ENCODE data around the gene ASNS. TPM values are rescaled to one million over a fixed set of nuclear protein-coding genes. Genes with fewer than 3 reads are reported as not detected.
"Not testable (repeated sequence)": the region's sequence is repeated elsewhere in the genome, so short reads cannot be mapped to it uniquely, and the experiment has no call there.

The ASNS gene
- total and polyA plus RNA-seq, 3 donors from 2014 or later: 31.7 to 73.6 (median 54.1) TPM

- no peak overlapping the region for H3K4me3 ChIP-seq
- 85 to 92% methylated on average over 4 of the region's 4 CpGs for WGBS, 2 donors
- no peaks in the 10 kb centered on the region for H3K36me3 ChIP-seq (ENCODE audit: low read depth, missing control alignments)
- no peak for TF ChIP-seq POLR2A (IDR thresholded peaks at IDR 0.05)
- TF ChIP-seq CTCF (IDR thresholded peaks at IDR 0.05): no peak
- H3K27me3 ChIP-seq: no peaks in the 10 kb centered on the region
- H3K9me3 ChIP-seq: no peaks in the 10 kb centered on the region
- no peak overlapping the region for H3K27ac ChIP-seq
- no peaks in the 10 kb centered on the region for H3K4me1 ChIP-seq
- DNase-seq: no peak
- intact Hi-C loops (cut with DNase I; ENCODE audit: low total_unique reads): no loop called here
Measured at GRCh38 chr7:97859606-97860204, 12.5 kb downstream of the ASNS start.

DNA sequence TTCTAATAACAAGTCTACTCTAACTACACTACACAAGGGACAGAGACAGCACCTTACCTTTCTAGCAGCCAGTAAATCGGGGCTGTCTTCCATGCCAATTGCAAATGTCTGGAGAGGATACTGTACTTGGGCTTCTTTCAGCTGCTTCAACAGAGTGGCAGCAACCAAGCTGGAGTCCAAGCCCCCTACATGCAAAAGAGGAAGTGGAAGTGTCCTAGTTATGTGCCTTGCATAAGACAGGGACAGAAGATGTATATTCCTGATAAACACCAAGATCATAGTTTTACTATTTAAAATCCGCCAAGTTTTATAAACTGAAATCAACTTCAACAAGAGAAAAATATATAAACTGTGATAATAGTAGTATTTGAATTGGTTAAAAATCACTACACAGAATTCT lies 14.0 kb downstream of the ASNS start:
- intact Hi-C loops (cut with DNase I; ENCODE audit: low total_unique reads): no loop called here
- TF ChIP-seq CTCF (IDR thresholded peaks at IDR 0.05) (no peak), POLR2A (IDR thresholded peaks at IDR 0.05) (no peak)
- Histone ChIP-seq H3K4me3 (no peak overlapping the region), H3K36me3 (ENCODE audit: low read depth, missing control alignments) (no peaks in the 10 kb centered on the region), H3K9me3 (no peaks in the 10 kb centered on the region), H3K27ac (no peak overlapping the region), H3K27me3 (no peaks in the 10 kb centered on the region), H3K4me1 (no peaks in the 10 kb centered on the region)
- 96% methylated on average over 2 of the region's 2 CpGs for WGBS, 2 donors
- DNase-seq: no peak

- Histone ChIP-seq H3K4me3 (no peak overlapping the region), H3K36me3 (ENCODE audit: low read depth, missing control alignments) (no peaks in the 10 kb centered on the region), H3K4me1 (no peaks in the 10 kb centered on the region), H3K27me3 (no peaks in the 10 kb centered on the region), H3K27ac (no peak overlapping the region), H3K9me3 (no peaks in the 10 kb centered on the region)
- 74 to 77% methylated on average over 5 of the region's 5 CpGs for WGBS, 2 donors
- DNase-seq: no peak
- TF ChIP-seq CTCF (IDR thresholded peaks at IDR 0.05): no peak
- TF ChIP-seq POLR2A (IDR thresholded peaks at IDR 0.05): no peak
- intact Hi-C loops (cut with DNase I; ENCODE audit: low total_unique reads): no loop called here
Measured at GRCh38 chr7:97857544-97857943, 14.7 kb downstream of the ASNS start.

- no peak overlapping the region for H3K4me3 ChIP-seq
- TF ChIP-seq POLR2A (IDR thresholded peaks at IDR 0.05) (no peak), CTCF (IDR thresholded peaks at IDR 0.05) (no peak)
- no peak overlapping the region for H3K27ac ChIP-seq
- intact Hi-C loops (cut with DNase I; ENCODE audit: low total_unique reads): no loop called here
- H3K36me3 ChIP-seq (ENCODE audit: low read depth, missing control alignments): no peaks in the 10 kb centered on the region
- H3K4me1 ChIP-seq: no peaks in the 10 kb centered on the region
- no peaks in the 10 kb centered on the region for H3K27me3 ChIP-seq
- 45 to 82% methylated on average over 2 of the region's 2 CpGs for WGBS, 2 donors
- H3K9me3 ChIP-seq: no peaks in the 10 kb centered on the region
- DNase-seq: no peak
Measured at GRCh38 chr7:97851683-97852082, 20.5 kb downstream of the ASNS start.

DNA sequence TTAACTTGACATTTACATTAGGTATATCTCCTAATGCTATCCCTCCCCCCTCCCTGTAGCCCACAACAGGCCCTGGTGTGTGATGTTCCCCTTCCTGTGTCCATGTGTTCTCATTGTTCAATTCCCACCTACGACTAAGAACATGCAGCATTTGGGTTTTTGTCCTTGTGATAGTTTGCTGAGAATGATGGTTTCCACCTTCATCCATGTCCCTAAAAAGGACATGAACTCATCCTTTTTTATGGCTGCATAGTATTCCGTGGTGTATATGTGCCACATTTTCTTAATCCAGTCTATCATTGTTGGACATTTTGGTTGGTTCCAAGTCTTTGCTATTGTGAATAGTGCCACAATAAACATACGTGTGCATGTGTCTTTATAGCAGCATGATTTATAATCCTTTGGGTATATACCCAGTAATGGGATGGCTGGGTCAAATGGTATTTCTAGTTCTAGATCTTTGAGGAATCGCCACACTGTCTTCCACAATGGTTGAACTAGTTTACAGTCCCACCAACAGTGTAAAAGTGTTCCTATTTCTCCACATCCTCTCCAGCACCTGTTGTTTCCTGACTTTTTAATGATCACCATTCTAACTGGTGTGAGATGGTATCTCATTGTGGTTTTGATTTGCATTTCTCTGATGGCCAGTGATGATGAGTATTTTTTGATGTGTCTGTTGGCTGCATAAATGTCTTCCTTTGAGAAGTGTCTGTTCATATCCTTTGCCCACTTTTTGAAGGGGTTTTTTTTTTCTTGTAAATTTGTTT lies 21.8 kb downstream of the ASNS start:
- DNase-seq; H3K9me3 ChIP-seq; H3K4me3 ChIP-seq; H3K27ac ChIP-seq; H3K27me3 ChIP-seq; H3K4me1 ChIP-seq; intact Hi-C loops (cut with DNase I; ENCODE audit: low total_unique reads); H3K36me3 ChIP-seq (ENCODE audit: low read depth, missing control alignments): not testable (repeated sequence)
- 93 to 94% methylated on average over 2 to 3 of the region's 4 CpGs for WGBS, 2 donors

All from testis (tissue), 3 donors.